GM19099 (cell line): ENCODE data around the gene POU5F1.

Experiments used
- POLR2A ChIP-seq: IDR thresholded peaks from 3 replicates; pipeline ENCODE4 v1.6.1; 2011; ENCODE audit warnings: low read depth; ENCODE audit not compliant: insufficient read length; ENCODE audit errors: extremely low read depth

Gene POU5F1

GRCh38 chr6:31121131-31121790 lies 49.2 kb downstream of the POU5F1 start:
- no peak for TF ChIP-seq POLR2A

DNA sequence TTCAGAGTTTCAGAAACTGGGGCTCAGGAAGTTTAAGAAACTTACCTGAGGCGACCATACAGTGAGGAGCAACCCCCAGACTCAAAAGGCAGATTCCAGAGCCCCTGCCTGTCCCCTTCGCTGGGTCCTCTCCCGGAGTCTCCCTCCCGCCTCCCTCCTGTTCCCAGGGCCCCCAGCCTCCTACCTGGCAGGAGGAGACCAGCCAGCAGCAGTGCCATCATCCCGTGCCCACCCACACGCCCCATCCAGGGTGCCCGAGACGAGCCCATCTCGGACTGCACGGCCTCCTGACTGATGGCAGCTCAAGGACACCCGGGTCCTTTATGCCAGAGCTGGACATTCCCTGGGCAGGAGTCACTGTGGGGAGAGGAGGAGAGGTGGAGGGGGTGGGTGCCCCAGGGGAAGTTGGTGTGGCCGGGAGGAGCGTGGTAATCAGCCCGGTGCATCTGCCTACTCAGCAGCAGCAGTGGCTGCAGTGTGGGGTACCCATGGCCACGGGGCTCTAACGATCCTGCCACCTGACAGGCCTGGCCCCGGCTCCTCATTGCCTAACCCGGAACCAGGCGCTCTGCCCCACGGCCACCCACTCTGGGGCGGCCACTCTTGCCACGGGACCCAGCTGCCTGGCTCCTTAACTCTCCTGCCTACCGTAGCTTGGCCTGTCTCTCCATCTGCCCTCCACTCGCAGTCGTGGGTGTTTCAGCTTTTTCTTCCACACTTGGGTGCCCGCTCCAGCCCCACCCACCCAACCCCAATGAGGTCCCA lies 50.1 kb downstream of the POU5F1 start, which contains the start of gene CDSN:
Gene CDSN (minus strand): TSS at position 296 of the 765 bp plus-strand sequence. CDS start 27 bp downstream, at position 269.
- no peak for TF ChIP-seq POLR2A

- no peak for TF ChIP-seq POLR2A
These were observed 52.3 kb downstream of the POU5F1 start for GRCh38 chr6:31118178-31118577.

GRCh38 chr6:31116661-31117385 lies 53.7 kb downstream of the POU5F1 start:
- no peak for TF ChIP-seq POLR2A

GRCh38 chr6:31115941-31116560 lies 54.4 kb downstream of the POU5F1 start:
- TF ChIP-seq POLR2A, result no peak

DNA sequence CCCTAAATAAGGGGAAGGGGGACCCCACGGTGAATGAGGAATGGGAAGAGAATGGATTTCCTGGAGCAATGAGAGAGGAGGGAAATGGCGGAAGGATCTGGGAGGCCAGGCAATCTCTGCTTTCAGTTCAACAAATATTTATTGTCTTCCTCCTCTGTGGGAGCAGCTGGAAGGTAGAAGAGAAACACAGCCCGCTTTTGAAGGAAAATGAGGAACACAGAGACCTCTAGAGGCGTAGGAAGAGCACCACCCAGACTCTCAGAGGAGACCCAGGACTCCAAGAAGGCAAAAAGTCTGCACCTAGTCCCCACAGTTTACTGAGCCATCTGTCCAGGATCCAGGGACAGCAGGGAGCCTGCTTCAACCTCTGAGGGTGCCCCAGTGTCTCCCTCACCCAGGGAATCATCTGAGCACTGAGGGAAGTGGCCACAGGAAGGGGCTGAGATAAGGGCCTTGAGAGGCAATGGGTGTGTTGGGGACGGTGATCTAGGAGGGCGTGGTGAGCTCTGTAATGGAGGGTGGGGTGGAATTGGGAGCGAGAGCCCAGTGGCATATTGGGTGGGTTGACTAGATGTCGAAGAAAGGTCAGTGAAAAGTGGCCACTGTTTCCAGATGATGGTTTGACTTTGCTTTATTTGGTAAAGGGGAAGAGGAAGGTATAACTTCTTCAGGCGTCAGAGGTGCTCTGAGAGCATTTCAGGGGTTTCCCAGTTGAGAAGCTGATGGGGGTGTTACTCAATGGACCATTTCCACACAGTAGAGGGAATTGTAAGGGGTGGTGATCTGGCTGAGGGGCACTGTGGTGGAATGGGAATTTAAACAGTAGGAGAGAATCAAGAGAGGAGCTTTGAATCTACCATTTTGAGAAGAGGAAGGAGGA lies 55.3 kb downstream of the POU5F1 start:
- no peak for TF ChIP-seq POLR2A

- no peak for TF ChIP-seq POLR2A
These were observed 56.0 kb downstream of the POU5F1 start, which contains the start of gene PSORS1C1 for GRCh38 chr6:31114541-31114878. PSORS1C1 (plus strand) TSS chr6:31114800; CDS start chr6:31129633, 14,833 bp downstream.
